ENCODE results near the gene CHRNA10. TPM values are rescaled to one million over a fixed set of nuclear protein-coding genes. Genes with fewer than 3 reads are reported as not detected.

Gene CHRNA10
- polyA plus RNA-seq, 1 of the 3 experiments (the other 2 are of a cell fraction) = 1.1 TPM

DNA sequence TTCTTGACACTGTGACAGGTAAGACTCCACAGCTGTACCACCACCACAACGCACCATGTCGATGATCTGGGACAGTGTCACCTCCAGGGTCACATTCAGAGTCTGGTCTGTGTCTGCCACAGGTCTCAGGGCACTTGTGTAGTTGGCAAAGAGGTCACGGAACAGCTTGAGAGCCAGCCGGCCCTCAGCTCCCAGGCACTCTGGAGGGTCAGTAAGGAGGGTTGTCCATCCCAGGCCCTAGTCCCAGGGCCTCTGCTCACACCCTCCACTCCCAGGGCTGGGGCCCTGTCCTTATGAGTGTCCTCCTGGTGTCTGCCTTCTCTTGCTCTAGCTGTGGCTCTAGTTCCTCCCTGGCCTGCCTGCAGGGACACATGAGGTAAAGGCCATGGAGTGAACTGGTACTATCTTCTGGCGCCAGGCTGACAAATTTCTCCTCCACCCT, 1.4 kb downstream of the CHRNA10 start:
- Histone ChIP-seq H2AFZ (ENCODE audit: low read depth) (no peak overlapping the region), H3K4me2 (no peak overlapping the region), H3K27ac (ENCODE audit: low read depth in 2 of 2, low read length in 1 of 2) (no peak overlapping the region), H3K9me2 (no peaks in the 10 kb centered on the region), H3F3A (replicated peaks; ENCODE audit: insufficient read depth) (no peaks in the 10 kb centered on the region), H3K4me1 (ENCODE audit: control insufficient read depth in 1 of 2, insufficient read depth in 2 of 2, low read depth in 1 of 2, low read length in 1 of 2) (no peaks in the 10 kb centered on the region; a peak in 1 of 4 replicates), H3K9ac (no peak overlapping the region), H3K79me2 (ENCODE audit: insufficient read depth) (no peaks in the 10 kb centered on the region), H3K9me3 (no peaks in the 10 kb centered on the region), H3K4me3 (ENCODE audit: low read depth in 2 of 2, low read length in 1 of 2) (no peak overlapping the region), H3K27me3 (ENCODE audit: insufficient read depth) (no peaks in the 10 kb centered on the region), H3K36me3 (replicated peaks in 1 of 2; ENCODE audit: control insufficient read depth in 1 of 2, insufficient read depth in 2 of 2, low read length in 1 of 2) (peaks cover 13 to 53% of the 10 kb centered on the region in 2 experiments), H4K20me1 (ENCODE audit: insufficient read depth) (peaks cover 4% of the 10 kb centered on the region; the same call in 1 of the 2 replicates)
- WGBS (ENCODE audit: low lambda C conversion rate) = 98% methylated on average over 3 of the region's 5 CpGs
- TF ChIP-seq YY1 (IDR thresholded peaks at IDR 0.05; ENCODE audit: low read depth) (no peak), FOXJ3 (CRISPR knock-in tag; IDR thresholded peaks at IDR 0.05) (no peak), POLR2AphosphoS5 (IDR thresholded peaks at IDR 0.05; ENCODE audit: low read depth, low read length) (no peak), JUND (IDR thresholded peaks at IDR 0.05) (no peak)
- TF ChIP-seq, protein P1, sequence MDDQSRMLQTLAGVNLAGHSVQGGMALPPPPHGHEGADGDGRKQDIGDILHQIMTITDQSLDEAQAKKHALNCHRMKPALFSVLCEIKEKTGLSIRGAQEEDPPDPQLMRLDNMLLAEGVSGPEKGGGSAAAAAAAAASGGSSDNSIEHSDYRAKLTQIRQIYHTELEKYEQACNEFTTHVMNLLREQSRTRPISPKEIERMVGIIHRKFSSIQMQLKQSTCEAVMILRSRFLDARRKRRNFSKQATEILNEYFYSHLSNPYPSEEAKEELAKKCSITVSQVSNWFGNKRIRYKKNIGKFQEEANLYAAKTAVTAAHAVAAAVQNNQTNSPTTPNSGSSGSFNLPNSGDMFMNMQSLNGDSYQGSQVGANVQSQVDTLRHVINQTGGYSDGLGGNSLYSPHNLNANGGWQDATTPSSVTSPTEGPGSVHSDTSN (IDR thresholded peaks at IDR 0.05) = no peak
- TF ChIP-seq, protein P2, sequence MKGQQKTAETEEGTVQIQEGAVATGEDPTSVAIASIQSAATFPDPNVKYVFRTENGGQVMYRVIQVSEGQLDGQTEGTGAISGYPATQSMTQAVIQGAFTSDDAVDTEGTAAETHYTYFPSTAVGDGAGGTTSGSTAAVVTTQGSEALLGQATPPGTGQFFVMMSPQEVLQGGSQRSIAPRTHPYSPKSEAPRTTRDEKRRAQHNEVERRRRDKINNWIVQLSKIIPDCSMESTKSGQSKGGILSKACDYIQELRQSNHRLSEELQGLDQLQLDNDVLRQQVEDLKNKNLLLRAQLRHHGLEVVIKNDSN (IDR thresholded peaks at IDR 0.05; ENCODE audit: borderline replicate concordance, low read depth) = no peak
- POLR2A ChIA-PET = no interaction called here
- DNase-seq = no peak
- CTCF ChIA-PET = no interaction called here

DNA sequence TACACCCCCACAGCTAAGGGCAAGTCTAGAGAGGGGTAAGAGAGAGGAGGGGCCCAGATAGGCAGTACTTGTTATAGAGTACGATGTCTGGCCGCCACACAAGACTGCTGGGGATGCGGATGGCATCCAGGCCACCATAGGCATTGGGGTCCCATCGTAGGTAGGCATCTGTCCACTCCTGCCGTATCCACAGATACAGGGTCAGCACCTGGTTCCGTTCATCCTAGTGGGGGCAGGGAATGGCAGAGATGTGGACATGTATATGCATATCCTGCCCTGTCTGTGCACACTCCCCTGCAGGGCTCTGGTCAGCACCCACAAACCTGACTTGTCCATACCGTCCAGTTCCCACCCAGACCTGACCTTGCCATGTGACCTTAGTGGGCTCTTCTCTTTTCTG, 2.1 kb downstream of the CHRNA10 start:
- Histone ChIP-seq H3K4me2 (no peak overlapping the region), H3F3A (replicated peaks; ENCODE audit: insufficient read depth) (no peaks in the 10 kb centered on the region), H3K36me3 (replicated peaks in 1 of 2; ENCODE audit: control insufficient read depth in 1 of 2, insufficient read depth in 2 of 2, low read length in 1 of 2) (peaks cover 10 to 50% of the 10 kb centered on the region in 2 experiments), H3K27ac (ENCODE audit: low read depth in 2 of 2, low read length in 1 of 2) (no peak overlapping the region), H3K9ac (no peak overlapping the region), H3K79me2 (ENCODE audit: insufficient read depth) (no peaks in the 10 kb centered on the region), H4K20me1 (ENCODE audit: insufficient read depth) (no peaks in the 10 kb centered on the region), H3K9me2 (no peaks in the 10 kb centered on the region), H3K9me3 (no peaks in the 10 kb centered on the region), H3K4me3 (ENCODE audit: low read depth in 2 of 2, low read length in 1 of 2) (no peak overlapping the region), H3K27me3 (ENCODE audit: insufficient read depth) (no peaks in the 10 kb centered on the region), H2AFZ (ENCODE audit: low read depth) (no peak overlapping the region), H3K4me1 (ENCODE audit: control insufficient read depth in 1 of 2, insufficient read depth in 2 of 2, low read depth in 1 of 2, low read length in 1 of 2) (no peaks in the 10 kb centered on the region; a peak in 1 of 4 replicates)
- TF ChIP-seq SMC3 (IDR thresholded peaks at IDR 0.05; ENCODE audit: low read depth, low read length) = no peak
- TF ChIP-seq, protein P3, sequence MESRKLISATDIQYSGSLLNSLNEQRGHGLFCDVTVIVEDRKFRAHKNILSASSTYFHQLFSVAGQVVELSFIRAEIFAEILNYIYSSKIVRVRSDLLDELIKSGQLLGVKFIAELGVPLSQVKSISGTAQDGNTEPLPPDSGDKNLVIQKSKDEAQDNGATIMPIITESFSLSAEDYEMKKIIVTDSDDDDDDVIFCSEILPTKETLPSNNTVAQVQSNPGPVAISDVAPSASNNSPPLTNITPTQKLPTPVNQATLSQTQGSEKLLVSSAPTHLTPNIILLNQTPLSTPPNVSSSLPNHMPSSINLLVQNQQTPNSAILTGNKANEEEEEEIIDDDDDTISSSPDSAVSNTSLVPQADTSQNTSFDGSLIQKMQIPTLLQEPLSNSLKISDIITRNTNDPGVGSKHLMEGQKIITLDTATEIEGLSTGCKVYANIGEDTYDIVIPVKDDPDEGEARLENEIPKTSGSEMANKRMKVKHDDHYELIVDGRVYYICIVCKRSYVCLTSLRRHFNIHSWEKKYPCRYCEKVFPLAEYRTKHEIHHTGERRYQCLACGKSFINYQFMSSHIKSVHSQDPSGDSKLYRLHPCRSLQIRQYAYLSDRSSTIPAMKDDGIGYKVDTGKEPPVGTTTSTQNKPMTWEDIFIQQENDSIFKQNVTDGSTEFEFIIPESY (IDR thresholded peaks at IDR 0.05; ENCODE audit: borderline replicate concordance, low read depth) = no peak
- 95% methylated on average over 6 of the region's 7 CpGs for WGBS (ENCODE audit: low lambda C conversion rate)
- CTCF ChIA-PET = no interaction called here
- POLR2A ChIA-PET = no interaction called here
- DNase-seq = no peak

Measured in SK-N-SH (cell line).